CD14-positive monocyte (primary cell): ENCODE results near the gene STK39. TPM values are rescaled to one million over a fixed set of nuclear protein-coding genes. Genes with fewer than 3 reads are reported as not detected.

Experiments used
- DNase-seq, 3 donors: peaks; one replicate each; pipeline ENCODE4 v3.0.0-alpha.2; 2011 to 2022
- H2AFZ ChIP-seq: 2 replicates; pipeline ENCODE4 v1.6.0; 2012; ENCODE audit warnings: mild to moderate bottlenecking, low read depth, low read length, inconsistent platforms; ENCODE audit not compliant: insufficient read depth, poor library complexity, severe bottlenecking
- H3K27ac ChIP-seq, 2 donors: 1 replicate in 1 of 2; 2 replicates in 1 of 2; pipeline ENCODE4 v1.5.1; 2012 to 2013; ENCODE audit warnings: low read length in 2 of 2, control low read depth in 1 of 2, inconsistent platforms in 1 of 2, low read depth in 1 of 2, mild to moderate bottlenecking in 1 of 2
- H3K27me3 ChIP-seq, 2 donors: one replicate each; pipeline versions ENCODE4 v1.6.0 to v1.6.1; 2011 to 2013; ENCODE audit warnings: low read length in 2 of 2; ENCODE audit not compliant: control insufficient read depth in 2 of 2, insufficient read depth in 2 of 2
- H3K36me3 ChIP-seq, 2 donors: replicated peaks in 1 of 2; 1 replicate in 1 of 2; 2 replicates in 1 of 2; pipeline versions ENCODE4 v1.5.1 to v1.6.1; 2012 to 2013; ENCODE audit warnings: low read length in 2 of 2, control low read depth in 1 of 2, inconsistent platforms in 1 of 2, mild to moderate bottlenecking in 1 of 2; ENCODE audit not compliant: insufficient read depth in 2 of 2, control insufficient read depth in 1 of 2
- H3K4me1 ChIP-seq, 2 donors: 1 replicate in 1 of 2; 2 replicates in 1 of 2; pipeline versions ENCODE4 v1.5.1 to v1.6.1; 2012 to 2013; ENCODE audit warnings: low read length in 2 of 2, control low read depth in 1 of 2, inconsistent platforms in 1 of 2, mild to moderate bottlenecking in 1 of 2, moderate library complexity in 1 of 2; ENCODE audit not compliant: insufficient read depth in 2 of 2, control insufficient read depth in 1 of 2
- H3K4me2 ChIP-seq: replicated peaks from 2 replicates; pipeline ENCODE3; 2012; ENCODE audit warnings: low read length, moderate library complexity, mild to moderate bottlenecking; ENCODE audit not compliant: poor library complexity, severe bottlenecking; ENCODE audit errors: extremely low read depth
- H3K4me3 ChIP-seq, 3 experiments: fragments of 200-600 bp in 1 of 3; sonication (generic) in 1 of 3; replicated peaks in 1 of 3; 1 replicate in 2 of 3; 2 replicates in 1 of 3; pipeline ENCODE4 v1.5.1; 2011 to 2013; ENCODE audit warnings: low read length in 3 of 3, mild to moderate bottlenecking in 3 of 3, control low read depth in 2 of 3, low read depth in 2 of 3, inconsistent platforms in 1 of 3, moderate library complexity in 1 of 3
- H3K79me2 ChIP-seq: 2 replicates; pipeline ENCODE4 v1.6.0; 2012; ENCODE audit warnings: mild to moderate bottlenecking, control low read depth, inconsistent platforms, low read length, moderate library complexity; ENCODE audit not compliant: insufficient read depth
- H3K9ac ChIP-seq: 2 replicates; pipeline ENCODE4 v1.6.0; 2017; ENCODE audit warnings: low read length, mild to moderate bottlenecking; ENCODE audit not compliant: insufficient read depth, poor library complexity, severe bottlenecking
- H3K9me3 ChIP-seq, 2 donors: replicated peaks in 1 of 2; 1 replicate in 1 of 2; 2 replicates in 1 of 2; pipeline versions ENCODE4 v1.5.1 to v1.6.1; 2012 to 2013; ENCODE audit warnings: low read length in 2 of 2, control low read depth in 1 of 2; ENCODE audit not compliant: control insufficient read depth in 1 of 2, insufficient read depth in 1 of 2
- H4K20me1 ChIP-seq: 2 replicates; pipeline ENCODE4 v1.6.0; 2012; ENCODE audit warnings: mild to moderate bottlenecking, low read length, control low read depth, moderate library complexity; ENCODE audit not compliant: insufficient read depth
- H3K27ac Mint-ChIP-seq, 7 donors: one replicate each; pipeline ENCODE4 v1.8.0; 2020; ENCODE audit warnings: mild to moderate bottlenecking in 7 of 7, mixed read lengths in 7 of 7, moderate library complexity in 6 of 7, inconsistent platforms in 2 of 7
- H3K27me3 Mint-ChIP-seq, 3 donors: one replicate each; pipeline ENCODE4 v1.8.0; 2021 to 2022; ENCODE audit warnings: low read depth in 3 of 3, mild to moderate bottlenecking in 3 of 3, mixed read lengths in 3 of 3, moderate library complexity in 3 of 3, inconsistent platforms in 1 of 3
- H3K36me3 Mint-ChIP-seq, 2 donors: one replicate each; pipeline ENCODE4 v1.8.0; 2020; ENCODE audit warnings: mixed read lengths in 2 of 2, inconsistent platforms in 1 of 2, mild to moderate bottlenecking in 1 of 2
- H3K4me1 Mint-ChIP-seq: one replicate; pipeline ENCODE4 v1.8.0; 2020; ENCODE audit warnings: mild to moderate bottlenecking, mixed read lengths
- H3K4me3 Mint-ChIP-seq, 2 donors: one replicate each; pipeline ENCODE4 v1.8.0; 2020; ENCODE audit warnings: mild to moderate bottlenecking in 2 of 2, mixed read lengths in 2 of 2, moderate library complexity in 1 of 2
- H3K9me3 Mint-ChIP-seq, 7 donors: one replicate each; pipeline ENCODE4 v1.8.0; 2020 to 2022; ENCODE audit warnings: mixed read lengths in 7 of 7, mild to moderate bottlenecking in 6 of 7, moderate library complexity in 6 of 7, inconsistent platforms in 2 of 7
- CTCF ChIP-seq: fragments of 200-600 bp; IDR thresholded peaks from one replicate; pipeline ENCODE4 v1.8.0; 2022; ENCODE audit warnings: antibody characterized with exemption, mild to moderate bottlenecking
- WGBS: methylation state at CpG from one replicate; pipeline ENCODE4 v1.1.5; 2013; ENCODE audit warnings: missing lambda C conversion rate; ENCODE audit not compliant: insufficient coverage; 5-methylcytosine and 5-hydroxymethylcytosine counted together
- intact Hi-C, 2 donors: fragments of 100-400 bp; cut with micrococcal nuclease; formaldehyde crosslinking; loops; one replicate each; pipeline versions ENCODE4 v1.15.0 to v1.15.1; 2023
- polyA plus RNA-seq, 3 donors: library from polyadenylated mRNA; depleted of rRNA in 1 of 3; unstranded in 2 of 3; stranded (reverse) in 1 of 3; fragments of 300-500 nt in 2 of 3; fragments of >200 nt in 1 of 3; fragmentation: Illumina TruSeq in 2 of 3; gene quantifications; 1 replicate in 2 of 3; 2 replicates in 1 of 3; pipeline ENCODE4 v1.2.3, GENCODE V29; 2012 to 2021

The STK39 gene
- polyA plus RNA-seq, 3 donors, result 1.2 to 2.7 (median 2.6) TPM

- WGBS, result 100% methylated on average over 1 of the region's 1 CpG
- peaks cover 28 to 34% of the 10 kb centered on the region in 2 donors for H3K36me3 Mint-ChIP-seq
- no peak overlapping the region for H3K27ac Mint-ChIP-seq
These were observed 275.4 kb downstream of the STK39 start for GRCh38 chr2:167972020-167972419.

More at GRCh38 chr2:167972020-167972419, 275.4 kb downstream of the STK39 start:
- Histone ChIP-seq H3K27me3 (no peaks in the 10 kb centered on the region), H3K9me3 (peaks cover 15 to 24% of the 10 kb centered on the region in 2 donors), H3K4me3 (no peak overlapping the region), H3K27ac (no peak overlapping the region), H3K36me3 (peaks cover 0 to 30% of the 10 kb centered on the region in 2 donors), H4K20me1 (no peaks in the 10 kb centered on the region), H2AFZ (no peak overlapping the region), H3K79me2 (no peaks in the 10 kb centered on the region), H3K9ac (no peak overlapping the region), H3K4me1 (no peaks in the 10 kb centered on the region), H3K4me2 (no peak overlapping the region)
- DNase-seq, result no peak
- intact Hi-C loops, result no loop called here
- Mint-ChIP-seq H3K9me3 (peaks cover 9 to 30% (median 23%) of the 10 kb centered on the region in 7 donors), H3K4me3 (no peak overlapping the region), H3K4me1 (no peaks in the 10 kb centered on the region), H3K27me3 (peaks cover 0 to 3% (median 0%) of the 10 kb centered on the region in 3 donors)
- no peak for TF ChIP-seq CTCF
